HCT116 (cell line): ENCODE results near the gene SIL1. TPM values are rescaled to one million over a fixed set of nuclear protein-coding genes. Genes with fewer than 3 reads are reported as not detected.
"Not testable (repeated sequence)": the region's sequence is repeated elsewhere in the genome, so short reads cannot be mapped to it uniquely, and the experiment has no call there.

Source experiments
- ATAC-seq: fragments of 200-7000 bp; cut with Tn5 transposase; 2 replicates; pipeline ENCODE4 v1.9.1; 2020; ENCODE audit warnings: mild to moderate bottlenecking, moderate library complexity
- BruUV-seq: library from RNA; stranded (reverse); fragments of 400-500 nt; replicated peaks from 2 replicates; lab custom pipeline; 2021; lab: Mats Ljungman, UMichigan
- CTCF ChIA-PET: fragments of 300-600 bp; sonication (Branson Sonifier 250); formaldehyde crosslinking; loops from one replicate; lab custom pipeline; 2021; ENCODE audit warnings: antibody characterized with exemption; lab: Charles Lee
- POLR2A ChIA-PET: fragments of 300-600, 350-600 bp; sonication (Branson Sonifier 250); formaldehyde crosslinking; loops from one replicate; lab custom pipeline; 2021; ENCODE audit warnings: antibody characterized with exemption; lab: Charles Lee
- RAD21 ChIA-PET, 2 experiments: fragments of 300-600 bp; sonication (Branson Sonifier 250); formaldehyde crosslinking; loops; one replicate each; lab custom pipeline; 2023; ENCODE audit warnings: low total read pairs in 2 of 2; ENCODE audit not compliant: uncharacterized antibody in 2 of 2, unreplicated experiment in 2 of 2, low non-redundant PET in 1 of 2; lab: Charles Lee
- DNase-seq: peaks from one replicate; pipeline ENCODE4 v3.0.0-alpha.2; 2010; ENCODE audit warnings: low read depth, low spot score
- H2AFZ ChIP-seq: fragments of 200-600 bp; shearing (Covaris generic), sonication (generic); 2 replicates; pipeline ENCODE4 v1.6.1; 2017; ENCODE audit warnings: low read depth, mixed run types, mixed read lengths, antibody characterized with exemption, low read length; ENCODE audit not compliant: poor library complexity, severe bottlenecking
- H3K27ac ChIP-seq: 2 replicates; pipeline ENCODE4 v1.5.1; 2012; ENCODE audit warnings: low read depth, low read length
- H3K27me3 ChIP-seq: fragments of 200-600 bp; sonication (generic); 2 replicates; pipeline ENCODE4 v1.6.1; 2016; ENCODE audit warnings: mixed run types, low read length, mixed read lengths; ENCODE audit not compliant: insufficient read depth
- H3K36me3 ChIP-seq, 2 experiments: fragments of 200-500 bp in 1 of 2; fragments of 200-600 bp in 1 of 2; sonication (Bioruptor generic) in 1 of 2; sonication (generic) in 1 of 2; 2 replicates each; pipeline versions ENCODE4 v1.5.1 to v1.6.1; 2014 to 2016; ENCODE audit warnings: low read length in 2 of 2, inconsistent platforms in 1 of 2, mixed read lengths in 1 of 2, mixed run types in 1 of 2; ENCODE audit not compliant: insufficient read depth in 2 of 2, control insufficient read depth in 1 of 2
- H3K4me1 ChIP-seq, 2 experiments: fragments of 200-600 bp in 1 of 2; sonication (generic) in 1 of 2; 2 replicates each; pipeline versions ENCODE4 v1.5.1 to v1.6.1; 2012 to 2017; ENCODE audit warnings: low read length in 2 of 2, inconsistent platforms in 1 of 2, mild to moderate bottlenecking in 1 of 2, mixed read lengths in 1 of 2, mixed run types in 1 of 2, moderate library complexity in 1 of 2; ENCODE audit not compliant: insufficient read depth in 2 of 2, control insufficient read depth in 1 of 2
- H3K4me2 ChIP-seq: fragments of 200-600 bp; sonication (generic); 2 replicates; pipeline ENCODE4 v1.6.1; 2017; ENCODE audit warnings: mixed run types, low read length, mixed read lengths
- H3K4me3 ChIP-seq, 2 experiments: fragments of 200-600 bp in 1 of 2; sonication (generic) in 1 of 2; replicated peaks in 1 of 2; 2 replicates each; pipeline ENCODE4 v1.5.1; 2011 to 2016; ENCODE audit warnings: low read length in 2 of 2, control low read depth in 1 of 2, low read depth in 1 of 2, mild to moderate bottlenecking in 1 of 2, mixed read lengths in 1 of 2, mixed run types in 1 of 2
- H3K79me2 ChIP-seq: fragments of 200-600 bp; sonication (generic); 2 replicates; pipeline ENCODE4 v1.6.1; 2017; ENCODE audit warnings: mild to moderate bottlenecking, mixed run types, low read length, moderate library complexity, mixed read lengths; ENCODE audit not compliant: insufficient read depth
- H3K9ac ChIP-seq: fragments of 200-600 bp; sonication (generic); 2 replicates; pipeline ENCODE4 v1.6.1; 2016; ENCODE audit warnings: low read length, mixed read lengths
- H3K9me2 ChIP-seq: fragments of 200-600 bp; sonication (generic), shearing (Covaris generic); 2 replicates; pipeline ENCODE4 v1.6.1; 2017; ENCODE audit warnings: mixed run types, mild to moderate bottlenecking, moderate library complexity; ENCODE audit not compliant: insufficient read depth
- H3K9me3 ChIP-seq, 2 experiments: fragments of 200-500 bp in 1 of 2; fragments of 200-600 bp in 1 of 2; sonication (Bioruptor generic) in 1 of 2; sonication (generic) in 1 of 2; 2 replicates each; pipeline ENCODE4 v1.6.1; 2014 to 2017; ENCODE audit warnings: low read length in 2 of 2, mixed read lengths in 2 of 2, inconsistent platforms in 1 of 2, low read depth in 1 of 2, mild to moderate bottlenecking in 1 of 2, mixed run types in 1 of 2, moderate library complexity in 1 of 2; ENCODE audit not compliant: control insufficient read depth in 1 of 2, insufficient read depth in 1 of 2
- H4K20me1 ChIP-seq: fragments of 200-600 bp; sonication (generic), shearing (Covaris generic); 2 replicates; pipeline ENCODE4 v1.6.1; 2017; ENCODE audit warnings: mixed run types, mild to moderate bottlenecking, moderate library complexity; ENCODE audit not compliant: insufficient read depth
- CBX3 ChIP-seq: IDR thresholded peaks from 2 replicates; pipeline ENCODE4 v1.6.1; 2012; ENCODE audit warnings: low read depth
- CEBPB ChIP-seq: IDR thresholded peaks from 2 replicates; pipeline ENCODE4 v1.6.1; 2012; ENCODE audit warnings: low read depth
- EGR1 ChIP-seq: IDR thresholded peaks from 2 replicates; pipeline ENCODE4 v1.6.1; 2012; ENCODE audit warnings: low read depth
- FOSL1 ChIP-seq: IDR thresholded peaks from 2 replicates; pipeline ENCODE4 v1.6.1; 2012; ENCODE audit warnings: low read depth
- JUND ChIP-seq: IDR thresholded peaks from 2 replicates; pipeline ENCODE4 v1.6.1; 2012
- POLR2AphosphoS5 ChIP-seq: IDR thresholded peaks from 2 replicates; pipeline ENCODE4 v1.6.1; 2011; ENCODE audit warnings: mild to moderate bottlenecking, low read depth, low read length, moderate library complexity
- SIN3A ChIP-seq: IDR thresholded peaks from 2 replicates; pipeline ENCODE4 v1.6.1; 2012; ENCODE audit warnings: low read depth
- intact Hi-C: fragments of 100-400 bp; cut with micrococcal nuclease; formaldehyde crosslinking; loops from 2 replicates; pipeline ENCODE4 v1.10.0; 2022
- total RNA-seq: library from RNA; stranded (reverse); gene quantifications from one replicate; pipeline ENCODE4 v1.2.1, GENCODE V29; 2021; ENCODE audit not compliant: unreplicated experiment
- TF ChIP-seq, protein P1 (sequence below): IDR thresholded peaks from 2 replicates; pipeline ENCODE4 v1.6.1; 2012; ENCODE audit warnings: low read depth
- TF ChIP-seq, protein P2 (sequence below): IDR thresholded peaks from 2 replicates; pipeline ENCODE4 v1.6.1; 2012

Gene SIL1
- total RNA-seq, 1 experiment from 2014 or later, result 34.0 TPM

DNA sequence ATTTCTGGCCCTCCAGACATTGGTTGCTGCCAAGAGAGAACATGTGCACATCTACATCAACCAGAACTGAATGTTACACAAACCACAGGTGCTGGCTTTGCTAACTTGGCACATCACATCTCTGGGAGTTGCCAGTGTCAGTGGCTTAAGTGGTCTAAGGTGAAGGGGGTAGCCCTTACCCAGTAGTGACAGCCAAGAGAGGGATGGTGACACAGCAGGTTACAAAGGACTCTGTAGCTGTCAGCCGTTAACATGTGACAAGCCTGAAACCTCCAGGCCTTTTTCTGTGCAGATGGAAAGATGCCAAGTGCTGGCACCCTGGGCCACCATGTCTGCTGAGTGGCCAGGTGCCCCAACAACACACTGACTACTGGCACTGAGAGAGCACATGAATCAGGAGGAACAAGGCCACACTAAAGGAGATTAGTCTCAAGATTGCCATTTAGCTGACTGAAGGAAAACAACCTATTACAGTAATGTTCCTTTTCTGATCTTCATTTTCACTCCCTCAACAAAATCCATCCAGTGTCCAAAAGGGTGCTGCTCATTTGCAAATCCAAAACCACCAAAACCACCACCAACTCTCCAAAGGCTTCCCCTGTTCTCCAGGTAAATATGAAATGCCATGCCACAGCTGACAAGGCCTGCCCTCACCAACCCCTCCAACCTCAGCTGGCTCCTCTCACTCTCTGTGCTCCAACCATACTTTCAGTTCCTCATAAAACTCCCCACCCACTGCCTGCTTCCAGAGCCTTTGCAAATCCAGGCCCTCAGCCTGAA lies 20.2 kb downstream of the SIL1 start:
- Histone ChIP-seq H3K4me2 (no peak overlapping the region), H3K9me3 (no peaks in the 10 kb centered on the region), H3K4me1 (peaks cover 14 to 21% of the 10 kb centered on the region in 2 experiments), H3K4me3 (no peak overlapping the region), H2AFZ (no peak overlapping the region), H3K36me3 (no peaks in the 10 kb centered on the region), H3K9ac (no peak overlapping the region), H3K27me3 (no peaks in the 10 kb centered on the region), H3K79me2 (peaks cover 10% of the 10 kb centered on the region; the same call in 1 of the 2 replicates), H4K20me1 (no peaks in the 10 kb centered on the region), H3K27ac (no peak overlapping the region), H3K9me2 (no peaks in the 10 kb centered on the region)
- no peak for TF ChIP-seq EGR1
- no peak for TF ChIP-seq CBX3
- TF ChIP-seq, protein P1, sequence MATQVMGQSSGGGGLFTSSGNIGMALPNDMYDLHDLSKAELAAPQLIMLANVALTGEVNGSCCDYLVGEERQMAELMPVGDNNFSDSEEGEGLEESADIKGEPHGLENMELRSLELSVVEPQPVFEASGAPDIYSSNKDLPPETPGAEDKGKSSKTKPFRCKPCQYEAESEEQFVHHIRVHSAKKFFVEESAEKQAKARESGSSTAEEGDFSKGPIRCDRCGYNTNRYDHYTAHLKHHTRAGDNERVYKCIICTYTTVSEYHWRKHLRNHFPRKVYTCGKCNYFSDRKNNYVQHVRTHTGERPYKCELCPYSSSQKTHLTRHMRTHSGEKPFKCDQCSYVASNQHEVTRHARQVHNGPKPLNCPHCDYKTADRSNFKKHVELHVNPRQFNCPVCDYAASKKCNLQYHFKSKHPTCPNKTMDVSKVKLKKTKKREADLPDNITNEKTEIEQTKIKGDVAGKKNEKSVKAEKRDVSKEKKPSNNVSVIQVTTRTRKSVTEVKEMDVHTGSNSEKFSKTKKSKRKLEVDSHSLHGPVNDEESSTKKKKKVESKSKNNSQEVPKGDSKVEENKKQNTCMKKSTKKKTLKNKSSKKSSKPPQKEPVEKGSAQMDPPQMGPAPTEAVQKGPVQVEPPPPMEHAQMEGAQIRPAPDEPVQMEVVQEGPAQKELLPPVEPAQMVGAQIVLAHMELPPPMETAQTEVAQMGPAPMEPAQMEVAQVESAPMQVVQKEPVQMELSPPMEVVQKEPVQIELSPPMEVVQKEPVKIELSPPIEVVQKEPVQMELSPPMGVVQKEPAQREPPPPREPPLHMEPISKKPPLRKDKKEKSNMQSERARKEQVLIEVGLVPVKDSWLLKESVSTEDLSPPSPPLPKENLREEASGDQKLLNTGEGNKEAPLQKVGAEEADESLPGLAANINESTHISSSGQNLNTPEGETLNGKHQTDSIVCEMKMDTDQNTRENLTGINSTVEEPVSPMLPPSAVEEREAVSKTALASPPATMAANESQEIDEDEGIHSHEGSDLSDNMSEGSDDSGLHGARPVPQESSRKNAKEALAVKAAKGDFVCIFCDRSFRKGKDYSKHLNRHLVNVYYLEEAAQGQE, result no peak
- no peak for TF ChIP-seq POLR2AphosphoS5
- TF ChIP-seq JUND, result no peak
- no peak for TF ChIP-seq SIN3A
- TF ChIP-seq, protein P2, sequence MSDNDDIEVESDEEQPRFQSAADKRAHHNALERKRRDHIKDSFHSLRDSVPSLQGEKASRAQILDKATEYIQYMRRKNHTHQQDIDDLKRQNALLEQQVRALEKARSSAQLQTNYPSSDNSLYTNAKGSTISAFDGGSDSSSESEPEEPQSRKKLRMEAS, result no peak
- no peak for TF ChIP-seq CEBPB
- TF ChIP-seq FOSL1, result no peak
- no peak for DNase-seq
- BruUV-seq, result no TSS peak
- intact Hi-C loops, result no loop called here
- ChIA-PET CTCF (no interaction called here), RAD21 (no interaction called here), POLR2A (no interaction called here)
- no peak for ATAC-seq

DNA sequence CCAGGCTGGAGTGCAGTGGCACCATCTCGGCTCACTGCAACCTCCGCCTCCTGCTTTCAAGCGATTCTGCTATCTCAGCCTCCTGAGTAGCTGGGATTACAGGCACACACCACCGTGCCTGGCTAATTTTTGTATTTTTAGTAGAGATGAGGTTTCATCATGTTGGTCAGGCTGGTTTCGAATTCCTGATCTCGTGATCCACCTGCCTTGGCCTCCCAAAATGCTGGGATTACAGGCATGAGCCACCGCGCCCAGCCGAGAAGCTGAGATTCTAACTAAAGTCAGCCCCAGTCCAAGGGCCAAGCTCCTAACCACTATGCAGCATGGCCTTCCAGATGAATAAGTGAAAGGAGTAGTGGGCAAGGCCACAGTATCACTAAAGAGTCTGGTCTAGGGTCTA lies 20.9 kb downstream of the SIL1 start:
- CTCF ChIA-PET, H3K36me3 ChIP-seq, H3K9me2 ChIP-seq, ATAC-seq, H3K27ac ChIP-seq, H3K27me3 ChIP-seq, RAD21 ChIA-PET, H3K4me3 ChIP-seq, DNase-seq, POLR2A ChIA-PET, intact Hi-C loops, H4K20me1 ChIP-seq, H3K9me3 ChIP-seq, H3K9ac ChIP-seq, BruUV-seq, H3K4me2 ChIP-seq, H2AFZ ChIP-seq: not testable (repeated sequence)
- H3K79me2 ChIP-seq, result peaks cover 12% of the 10 kb centered on the region; the same call in 1 of the 2 replicates
- H3K4me1 ChIP-seq, result peaks cover 7 to 17% of the 10 kb centered on the region in 2 experiments

DNA sequence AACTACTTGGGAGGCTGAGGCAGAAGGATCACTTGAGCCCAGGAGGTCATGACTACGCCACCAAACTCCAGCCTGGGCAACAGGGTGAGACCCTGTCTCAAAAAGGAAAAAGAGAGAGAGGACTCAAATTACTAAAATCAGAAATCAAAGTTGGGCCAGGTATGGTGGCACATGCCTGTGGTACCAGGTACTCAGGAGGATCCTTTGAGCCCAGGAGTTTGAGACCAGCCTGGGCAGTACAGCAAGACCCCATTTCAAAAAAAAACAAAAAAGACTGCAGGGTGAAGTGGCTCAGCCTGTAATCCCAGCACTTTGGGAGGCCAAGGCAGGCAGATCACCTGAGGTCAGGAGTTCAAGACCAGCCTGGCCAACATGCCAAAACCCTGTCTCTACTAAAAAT lies 23.8 kb downstream of the SIL1 start:
- H2AFZ ChIP-seq, H3K4me2 ChIP-seq, H3K36me3 ChIP-seq, H3K9ac ChIP-seq, H3K27me3 ChIP-seq, BruUV-seq, H3K79me2 ChIP-seq, H3K4me1 ChIP-seq, CTCF ChIA-PET, H3K9me3 ChIP-seq, H3K4me3 ChIP-seq, RAD21 ChIA-PET, DNase-seq, intact Hi-C loops, H3K9me2 ChIP-seq, H3K27ac ChIP-seq, ATAC-seq, H4K20me1 ChIP-seq: not testable (repeated sequence)
- POLR2A ChIA-PET, result interaction anchor here (0.7 kb wide), 1 partner anchor 599 kb away, joined by 3 read pairs; the partner anchor contains the start of gene HSPA9
